ENCODE data around the gene RANGRF. TPM values are rescaled to one million over a fixed set of nuclear protein-coding genes. Genes with fewer than 3 reads are reported as not detected.
A peak's percentile ranks its signal among the peaks of the same experiment; 100 is the strongest.
"Not testable (repeated sequence)": the region's sequence is repeated elsewhere in the genome, so short reads cannot be mapped to it uniquely, and the experiment has no call there.

RANGRF gene
- 10.4 and 13.4 TPM in 2 replicates for total RNA-seq

GRCh38 chr17:8288336-8289102 is at the start of gene RANGRF:
RANGRF (plus strand) TSS chr17:8288670; CDS start chr17:8288789, 119 bp downstream.
- peak; percentile 55 to 81 for DNase-seq (ENCODE audit: low read depth in 2 of 2)

- DNase-seq (ENCODE audit: low read depth in 2 of 2) = no peak
Observed at GRCh38 chr17:8243827-8244226, 44.6 kb upstream of the RANGRF start.

GRCh38 chr17:8244768-8245167 is 43.7 kb upstream of the RANGRF start:
- DNase-seq (ENCODE audit: low read depth in 2 of 2) = no peak

- peak; percentile 82 to 93 for DNase-seq (ENCODE audit: low read depth in 2 of 2)
Observed at GRCh38 chr17:8248751-8249607, 39.5 kb upstream of the RANGRF start, which contains the start of gene PFAS. PFAS (plus strand) TSS chr17:8249289; CDS start chr17:8253938, 4,649 bp downstream.

GRCh38 chr17:8249621-8250500 is 38.6 kb upstream of the RANGRF start:
- DNase-seq (ENCODE audit: low read depth in 2 of 2) = no peak

- DNase-seq (ENCODE audit: low read depth in 2 of 2) = not testable (repeated sequence)
Observed at GRCh38 chr17:8251411-8251810, 37.1 kb upstream of the RANGRF start.

GRCh38 chr17:8253801-8254200 is 34.7 kb upstream of the RANGRF start:
- peak; percentile 31 to 69 for DNase-seq (ENCODE audit: low read depth in 2 of 2)

GRCh38 chr17:8254881-8255280 is 33.6 kb upstream of the RANGRF start:
- DNase-seq (ENCODE audit: low read depth in 2 of 2) = no peak

GRCh38 chr17:8255499-8255898 is 33.0 kb upstream of the RANGRF start:
- DNase-seq (ENCODE audit: low read depth in 2 of 2) = no peak

GRCh38 chr17:8256291-8256690 is 32.2 kb upstream of the RANGRF start:
- no peak for DNase-seq (ENCODE audit: low read depth in 2 of 2)

GRCh38 chr17:8256691-8257090 is 31.8 kb upstream of the RANGRF start:
- no peak for DNase-seq (ENCODE audit: low read depth in 2 of 2)

- no peak for DNase-seq (ENCODE audit: low read depth in 2 of 2)
Observed at GRCh38 chr17:8257801-8258200, 30.7 kb upstream of the RANGRF start.

- no peak for DNase-seq (ENCODE audit: low read depth in 2 of 2)
Observed at GRCh38 chr17:8264320-8264719, 24.1 kb upstream of the RANGRF start.

- no peak for DNase-seq (ENCODE audit: low read depth in 2 of 2)
Observed at GRCh38 chr17:8264836-8265542, 23.5 kb upstream of the RANGRF start.

- no peak for DNase-seq (ENCODE audit: low read depth in 2 of 2)
Observed at GRCh38 chr17:8266648-8267479, 21.6 kb upstream of the RANGRF start.

- no peak for DNase-seq (ENCODE audit: low read depth in 2 of 2)
Observed at GRCh38 chr17:8267480-8268147, 20.9 kb upstream of the RANGRF start.

GRCh38 chr17:8268550-8269298 is 19.7 kb upstream of the RANGRF start:
- no peak for DNase-seq (ENCODE audit: low read depth in 2 of 2)

- no peak for DNase-seq (ENCODE audit: low read depth in 2 of 2)
Observed at GRCh38 chr17:8272421-8272820, 16.0 kb upstream of the RANGRF start.
